Natural killer cell (primary cell): ENCODE data around the gene CNFN. TPM values are rescaled to one million over a fixed set of nuclear protein-coding genes. Genes with fewer than 3 reads are reported as not detected.

ENCODE experiments used
- ATAC-seq, 3 donors: fragments of 150-1000 bp in 2 of 3; fragments of 200-7000 bp in 1 of 3; cut with Tn5 transposase; 1 replicate in 1 of 3; 2 replicates in 2 of 3; pipeline ENCODE4 v1.10.0; 2021; ENCODE audit warnings: mild to moderate bottlenecking in 2 of 3, moderate library complexity in 2 of 3
- DNase-seq, 2 donors: peaks; one replicate each; pipeline versions ENCODE4 v3.0.0 to v3.0.0-alpha.2; 2013 to 2021; ENCODE audit warnings: mixed read lengths in 1 of 2
- H3K27ac ChIP-seq: one replicate; pipeline ENCODE4 v1.5.1; 2013; ENCODE audit warnings: mild to moderate bottlenecking, low read length
- H3K27me3 ChIP-seq: one replicate; pipeline ENCODE4 v1.6.1; 2013; ENCODE audit warnings: low read length; ENCODE audit not compliant: control insufficient read depth, insufficient read depth
- H3K36me3 ChIP-seq: one replicate; pipeline ENCODE4 v1.6.1; 2013; ENCODE audit warnings: low read length; ENCODE audit not compliant: control insufficient read depth, insufficient read depth
- H3K4me1 ChIP-seq: one replicate; pipeline ENCODE4 v1.6.1; 2013; ENCODE audit warnings: low read length; ENCODE audit not compliant: control insufficient read depth, insufficient read depth
- H3K4me3 ChIP-seq: one replicate; pipeline ENCODE4 v1.5.1; 2013; ENCODE audit warnings: low read length
- H3K9me3 ChIP-seq: one replicate; pipeline ENCODE4 v1.6.1; 2013; ENCODE audit warnings: low read length; ENCODE audit not compliant: control insufficient read depth, insufficient read depth
- H3K27ac Mint-ChIP-seq, 2 donors: one replicate each; pipeline ENCODE4 v1.8.0; 2022; ENCODE audit warnings: mild to moderate bottlenecking in 2 of 2, mixed read lengths in 2 of 2, moderate library complexity in 1 of 2
- H3K27me3 Mint-ChIP-seq, 2 donors: one replicate each; pipeline ENCODE4 v1.8.0; 2022; ENCODE audit warnings: low read depth in 2 of 2, mixed read lengths in 2 of 2
- H3K36me3 Mint-ChIP-seq: one replicate; pipeline ENCODE4 v1.8.0; 2022; ENCODE audit warnings: mixed read lengths
- H3K4me1 Mint-ChIP-seq, 2 donors: one replicate each; pipeline ENCODE4 v1.8.0; 2022; ENCODE audit warnings: mixed read lengths in 2 of 2
- H3K4me3 Mint-ChIP-seq: one replicate; pipeline ENCODE4 v1.8.0; 2022; ENCODE audit warnings: mild to moderate bottlenecking, moderate library complexity, mixed read lengths
- H3K9me3 Mint-ChIP-seq, 2 donors: one replicate each; pipeline ENCODE4 v1.8.0; 2022; ENCODE audit warnings: mixed read lengths in 2 of 2
- CTCF ChIP-seq: fragments of 200-600 bp; IDR thresholded peaks from one replicate; pipeline ENCODE4 v1.8.0; 2022; ENCODE audit warnings: antibody characterized with exemption
- WGBS: methylation state at CpG from one replicate; pipeline ENCODE4 v1.1.7; 2013; ENCODE audit warnings: missing lambda C conversion rate; ENCODE audit not compliant: insufficient coverage; 5-methylcytosine and 5-hydroxymethylcytosine counted together
- intact Hi-C: fragments of 100-400 bp; cut with micrococcal nuclease; formaldehyde crosslinking; loops from one replicate; pipeline ENCODE4 v1.14.2; 2022
- total RNA-seq, 4 donors: library from RNA; stranded (reverse); fragments of 120-200 nt in 1 of 4; gene quantifications; one replicate each; pipeline versions ENCODE4 v1.2.3 to v1.2.4, GENCODE V29; 2013 to 2022

CNFN gene
- total RNA-seq, 3 donors from 2014 or later (not counting 1 experiment from before 2014, with no cell fraction given), result 1.3 TPM; not detected in 2

GRCh38 chr19:42426643-42427042 lies 36.5 kb upstream of the CNFN start:
- ATAC-seq, result no peak
- Mint-ChIP-seq H3K36me3 (no peaks in the 10 kb centered on the region), H3K9me3 (no peaks in the 10 kb centered on the region), H3K4me3 (no peak overlapping the region), H3K27me3 (no peaks in the 10 kb centered on the region), H3K27ac (no peak overlapping the region), H3K4me1 (peaks cover 19 to 29% of the 10 kb centered on the region in 2 donors)
- intact Hi-C loops, result no loop called here
- no peak for TF ChIP-seq CTCF
- Histone ChIP-seq H3K9me3 (no peaks in the 10 kb centered on the region), H3K36me3 (no peaks in the 10 kb centered on the region), H3K27ac (no peak overlapping the region), H3K27me3 (no peaks in the 10 kb centered on the region), H3K4me3 (no peak overlapping the region), H3K4me1 (peaks cover 27% of the 10 kb centered on the region)
- no peak for DNase-seq
- WGBS, result 96% methylated on average over 3 of the region's 3 CpGs

- Mint-ChIP-seq H3K27me3 (no peaks in the 10 kb centered on the region), H3K4me3 (peak overlapping the region; percentile 98)
- intact Hi-C loops, result no loop called here
These were observed 34.6 kb upstream of the CNFN start for GRCh38 chr19:42424712-42425131.

GRCh38 chr19:42424345-42424707 lies 34.2 kb upstream of the CNFN start:
- H3K4me3 ChIP-seq, result peak overlapping the region; percentile 86
- no peak for TF ChIP-seq CTCF

More at GRCh38 chr19:42424712-42425131, 34.6 kb upstream of the CNFN start:
- Mint-ChIP-seq H3K27ac (peak overlapping the region in 1 of 2 donors; percentile 99), H3K4me1 (peaks cover 33 to 47% of the 10 kb centered on the region in 2 donors), H3K9me3 (no peaks in the 10 kb centered on the region), H3K36me3 (no peaks in the 10 kb centered on the region)
- TF ChIP-seq CTCF, result no peak
- H3K9me3 ChIP-seq, result no peaks in the 10 kb centered on the region
- ATAC-seq (no peak), DNase-seq (no peak)
- H3K36me3 ChIP-seq, result no peaks in the 10 kb centered on the region
- 89% methylated on average over 13 of the region's 13 CpGs for WGBS
- no peaks in the 10 kb centered on the region for H3K27me3 ChIP-seq
- H3K4me3 ChIP-seq, result no peak overlapping the region
- peaks cover 35% of the 10 kb centered on the region for H3K4me1 ChIP-seq
- no peak overlapping the region for H3K27ac ChIP-seq

More at GRCh38 chr19:42424345-42424707, 34.2 kb upstream of the CNFN start:
- H3K27ac Mint-ChIP-seq, result peak overlapping the region in 1 of 2 donors; percentile 99
- H3K27me3 Mint-ChIP-seq, result no peaks in the 10 kb centered on the region
- no peaks in the 10 kb centered on the region for H3K9me3 Mint-ChIP-seq
- Histone ChIP-seq H3K36me3 (no peaks in the 10 kb centered on the region), H3K9me3 (no peaks in the 10 kb centered on the region), H3K27ac (no peak overlapping the region), H3K27me3 (no peaks in the 10 kb centered on the region), H3K4me1 (peaks cover 35% of the 10 kb centered on the region)
- H3K36me3 Mint-ChIP-seq, result no peaks in the 10 kb centered on the region
- intact Hi-C loops, result no loop called here
- peaks cover 33 to 47% of the 10 kb centered on the region in 2 donors for H3K4me1 Mint-ChIP-seq
- WGBS, result 85% methylated on average over 15 of the region's 15 CpGs
- DNase-seq, result no peak
- ATAC-seq, result no peak
- H3K4me3 Mint-ChIP-seq, result peak overlapping the region; percentile 98
